ENCODE data around the gene ARHGAP42. TPM values are rescaled to one million over a fixed set of nuclear protein-coding genes. Genes with fewer than 3 reads are reported as not detected.

The ARHGAP42 gene
- total RNA-seq, 3 donors from 2014 or later = 14.6 to 26.7 (median 26.2) TPM

GRCh38 chr11:100808904-100809491, 121.9 kb downstream of the ARHGAP42 start:
- H3K27ac ChIP-seq = peak overlapping the region; percentile 22 to 69
- no peaks in the 10 kb centered on the region for H3K27me3 ChIP-seq
- TF ChIP-seq POLR2A (IDR thresholded peaks at IDR 0.05) = no peak
- TF ChIP-seq, protein P1, sequence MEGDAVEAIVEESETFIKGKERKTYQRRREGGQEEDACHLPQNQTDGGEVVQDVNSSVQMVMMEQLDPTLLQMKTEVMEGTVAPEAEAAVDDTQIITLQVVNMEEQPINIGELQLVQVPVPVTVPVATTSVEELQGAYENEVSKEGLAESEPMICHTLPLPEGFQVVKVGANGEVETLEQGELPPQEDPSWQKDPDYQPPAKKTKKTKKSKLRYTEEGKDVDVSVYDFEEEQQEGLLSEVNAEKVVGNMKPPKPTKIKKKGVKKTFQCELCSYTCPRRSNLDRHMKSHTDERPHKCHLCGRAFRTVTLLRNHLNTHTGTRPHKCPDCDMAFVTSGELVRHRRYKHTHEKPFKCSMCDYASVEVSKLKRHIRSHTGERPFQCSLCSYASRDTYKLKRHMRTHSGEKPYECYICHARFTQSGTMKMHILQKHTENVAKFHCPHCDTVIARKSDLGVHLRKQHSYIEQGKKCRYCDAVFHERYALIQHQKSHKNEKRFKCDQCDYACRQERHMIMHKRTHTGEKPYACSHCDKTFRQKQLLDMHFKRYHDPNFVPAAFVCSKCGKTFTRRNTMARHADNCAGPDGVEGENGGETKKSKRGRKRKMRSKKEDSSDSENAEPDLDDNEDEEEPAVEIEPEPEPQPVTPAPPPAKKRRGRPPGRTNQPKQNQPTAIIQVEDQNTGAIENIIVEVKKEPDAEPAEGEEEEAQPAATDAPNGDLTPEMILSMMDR (IDR thresholded peaks at IDR 0.05) = no peak
- no peak for TF ChIP-seq POLR2AphosphoS5 (IDR thresholded peaks at IDR 0.05)
- no peak overlapping the region for H3K4me3 ChIP-seq
- H3K4me1 ChIP-seq = no peaks in the 10 kb centered on the region
- DNase-seq (ENCODE audit: low spot score in 2 of 2) = no peak
- H3K9me3 ChIP-seq = no peaks in the 10 kb centered on the region
- H3K36me3 ChIP-seq = no peaks in the 10 kb centered on the region
- intact Hi-C loops (cut with DNase I; ENCODE audit: low total_unique reads) = no loop called here

- TF ChIP-seq POLR2A (IDR thresholded peaks at IDR 0.05) (no peak), POLR2AphosphoS5 (IDR thresholded peaks at IDR 0.05) (no peak)
- TF ChIP-seq, protein P1 (IDR thresholded peaks at IDR 0.05) = no peak
- Histone ChIP-seq H3K36me3 (no peaks in the 10 kb centered on the region), H3K4me1 (no peaks in the 10 kb centered on the region), H3K27me3 (no peaks in the 10 kb centered on the region), H3K4me3 (no peak overlapping the region), H3K9me3 (no peaks in the 10 kb centered on the region), H3K27ac (no peak overlapping the region)
- DNase-seq (ENCODE audit: low spot score in 2 of 2) = no peak
- intact Hi-C loops (cut with DNase I; ENCODE audit: low total_unique reads) = no loop called here
Observed at GRCh38 chr11:100810146-100810545, 123.1 kb downstream of the ARHGAP42 start.

- Histone ChIP-seq H3K36me3 (no peaks in the 10 kb centered on the region), H3K4me3 (no peak overlapping the region), H3K27ac (no peak overlapping the region), H3K9me3 (no peaks in the 10 kb centered on the region), H3K4me1 (no peaks in the 10 kb centered on the region), H3K27me3 (no peaks in the 10 kb centered on the region)
- no peak for DNase-seq (ENCODE audit: low spot score in 2 of 2)
- intact Hi-C loops (cut with DNase I; ENCODE audit: low total_unique reads) = no loop called here
- no peak for TF ChIP-seq POLR2A (IDR thresholded peaks at IDR 0.05)
- TF ChIP-seq, protein P1 (IDR thresholded peaks at IDR 0.05) = no peak
Observed at GRCh38 chr11:100810666-100811065, 123.6 kb downstream of the ARHGAP42 start.

DNA sequence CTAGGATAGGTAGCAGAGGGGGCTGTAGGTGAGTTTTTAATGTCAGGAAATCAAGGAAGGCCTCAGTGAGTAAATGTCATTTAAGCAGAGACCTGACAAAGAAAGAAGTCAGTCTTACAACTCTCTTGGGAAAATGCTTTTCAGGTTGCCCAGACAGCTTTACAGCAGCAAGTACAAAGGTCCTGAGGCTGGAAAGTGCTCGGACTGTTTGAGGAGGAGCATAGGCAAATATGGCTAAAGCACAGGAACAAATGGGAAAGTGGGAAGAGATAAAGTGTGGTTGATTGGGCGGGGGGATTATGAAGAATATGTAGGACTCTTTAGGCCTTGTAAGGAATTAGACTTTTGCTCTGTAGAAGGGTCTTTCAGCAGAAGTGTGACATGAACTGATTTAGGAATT, 125.4 kb downstream of the ARHGAP42 start:
- intact Hi-C loops (cut with DNase I; ENCODE audit: low total_unique reads) = no loop called here
- Histone ChIP-seq H3K36me3 (no peaks in the 10 kb centered on the region), H3K4me3 (no peak overlapping the region), H3K27me3 (no peaks in the 10 kb centered on the region), H3K4me1 (no peaks in the 10 kb centered on the region), H3K9me3 (no peaks in the 10 kb centered on the region), H3K27ac (no peak overlapping the region)
- no peak for DNase-seq (ENCODE audit: low spot score in 2 of 2)
- no peak for TF ChIP-seq POLR2A (IDR thresholded peaks at IDR 0.05)
- TF ChIP-seq, protein P1 (IDR thresholded peaks at IDR 0.05) = no peak
- no peak for TF ChIP-seq POLR2AphosphoS5 (IDR thresholded peaks at IDR 0.05)

DNA sequence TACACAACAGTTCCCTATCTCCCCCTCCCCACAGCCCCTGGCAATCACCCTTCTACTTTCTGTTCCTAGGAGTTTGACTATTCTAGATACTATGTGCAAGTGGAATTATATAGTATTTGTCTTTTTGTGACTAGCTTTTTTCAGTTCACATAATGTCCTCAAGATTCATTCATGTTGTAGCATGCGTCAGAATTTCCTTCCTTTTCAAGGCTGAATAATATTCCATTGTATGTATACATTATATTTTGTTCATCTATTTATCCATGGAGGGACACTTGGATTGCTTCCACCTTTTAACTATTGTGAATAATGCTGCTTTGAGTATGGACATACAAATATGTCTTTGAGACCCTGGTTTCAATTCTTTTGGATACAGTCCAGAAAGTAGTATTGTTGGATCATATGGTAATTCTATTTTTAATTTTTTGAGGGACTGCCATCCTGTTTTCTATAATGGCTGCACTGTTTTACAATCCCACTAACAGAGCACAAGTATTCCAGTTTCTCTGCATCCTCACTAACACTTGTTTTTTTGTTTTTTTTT, 128.8 kb downstream of the ARHGAP42 start:
- Histone ChIP-seq H3K36me3 (no peaks in the 10 kb centered on the region), H3K4me3 (no peak overlapping the region), H3K9me3 (no peaks in the 10 kb centered on the region), H3K27ac (no peak overlapping the region), H3K27me3 (no peaks in the 10 kb centered on the region), H3K4me1 (no peaks in the 10 kb centered on the region)
- intact Hi-C loops (cut with DNase I; ENCODE audit: low total_unique reads) = no loop called here
- DNase-seq (ENCODE audit: low spot score in 2 of 2) = no peak
- TF ChIP-seq POLR2A (IDR thresholded peaks at IDR 0.05) (no peak), POLR2AphosphoS5 (IDR thresholded peaks at IDR 0.05) (no peak)
- TF ChIP-seq, protein P1 (IDR thresholded peaks at IDR 0.05) = no peak
